NOMO-1 treated with dmso at 0.1 percent for 144 hours (cell line): ENCODE data around the gene CTAG1A.
"Not testable (repeated sequence)": the region's sequence is repeated elsewhere in the genome, so short reads cannot be mapped to it uniquely, and the experiment has no call there.

Source experiments
- DNase-seq: peaks from one replicate; lab custom pipeline; 2025; ENCODE audit not compliant: unreplicated experiment; lab: John Stamatoyannopoulos, UW

CTAG1A gene

GRCh38 chrX:154584585-154585183 is at the start of gene CTAG1A:
TSS of gene CTAG1A (plus strand) at chrX:154585133. CDS start at chrX:154585207, 74 bp downstream.
- not testable (repeated sequence) for DNase-seq

- no peak for DNase-seq
Observed at GRCh38 chrX:154535892-154536291, 49.0 kb upstream of the CTAG1A start.

GRCh38 chrX:154539077-154539476 is 45.9 kb upstream of the CTAG1A start:
- DNase-seq: no peak

GRCh38 chrX:154540365-154540764 is 44.6 kb upstream of the CTAG1A start:
- not testable (repeated sequence) for DNase-seq

GRCh38 chrX:154540897-154541535 is 43.9 kb upstream of the CTAG1A start:
- no peak for DNase-seq

- DNase-seq: no peak
Observed at GRCh38 chrX:154541589-154541895, 43.4 kb upstream of the CTAG1A start.

GRCh38 chrX:154541896-154542722 is 42.8 kb upstream of the CTAG1A start:
- peak; percentile 36 for DNase-seq

GRCh38 chrX:154542723-154543424 is 42.1 kb upstream of the CTAG1A start:
- DNase-seq: peak; percentile 72

- DNase-seq: no peak
Observed at GRCh38 chrX:154545673-154546274, 39.2 kb upstream of the CTAG1A start.

- DNase-seq: peak; percentile 22
Observed at GRCh38 chrX:154546354-154547244, 38.3 kb upstream of the CTAG1A start, which contains the start of gene G6PD. TSS of gene G6PD (minus strand) at chrX:154546846. CDS start at chrX:154546155, 691 bp downstream.

GRCh38 chrX:154547245-154548027 is 37.5 kb upstream of the CTAG1A start, which contains the start of gene IKBKG:
TSS of gene IKBKG (plus strand) at chrX:154547620. CDS start at chrX:154552003, 4,383 bp downstream.
- peak; percentile 49 for DNase-seq

- no peak for DNase-seq
Observed at GRCh38 chrX:154548028-154548316, 37.0 kb upstream of the CTAG1A start.

GRCh38 chrX:154549766-154550165 is 35.2 kb upstream of the CTAG1A start:
- no peak for DNase-seq

- DNase-seq: not testable (repeated sequence)
Observed at GRCh38 chrX:154552112-154552806, 32.7 kb upstream of the CTAG1A start.

- DNase-seq: not testable (repeated sequence)
Observed at GRCh38 chrX:154558060-154558690, 26.8 kb upstream of the CTAG1A start.

- DNase-seq: not testable (repeated sequence)
Observed at GRCh38 chrX:154558896-154559295, 26.0 kb upstream of the CTAG1A start.

GRCh38 chrX:154560326-154560725 is 24.6 kb upstream of the CTAG1A start:
- not testable (repeated sequence) for DNase-seq

- not testable (repeated sequence) for DNase-seq
Observed at GRCh38 chrX:154562295-154562694, 22.6 kb upstream of the CTAG1A start.
